BE2C (cell line): ENCODE measurements around the gene ANKRD33B.
A peak's percentile ranks its signal among the peaks of the same experiment; 100 is the strongest.

Experiments used
- DNase-seq: peaks from one replicate; pipeline ENCODE4 v3.0.0-alpha.2; 2020
- H3K27me3 ChIP-seq: fragments of 250-450 bp; sonication (Bioruptor Pico); 2 replicates; pipeline ENCODE4 v1.5.1; 2020; ENCODE audit warnings: mild to moderate bottlenecking
- H3K36me3 ChIP-seq: fragments of 250-450 bp; sonication (Bioruptor Pico); 2 replicates; pipeline ENCODE4 v1.5.1; 2020; ENCODE audit warnings: mild to moderate bottlenecking
- H3K4me1 ChIP-seq: fragments of 250-450 bp; sonication (Bioruptor Pico); 2 replicates; pipeline ENCODE4 v1.5.1; 2020
- H3K4me3 ChIP-seq: 2 replicates; pipeline ENCODE4 v1.5.1; 2011; ENCODE audit warnings: low read depth, low read length
- H3K9me3 ChIP-seq: fragments of 250-450 bp; sonication (Bioruptor Pico); 2 replicates; pipeline ENCODE4 v1.5.1; 2020
- CTCF ChIP-seq: IDR thresholded peaks from 2 replicates; pipeline ENCODE4 v1.5.1; 2012; ENCODE audit warnings: mild to moderate bottlenecking, low read depth, low read length

ANKRD33B gene

DNA sequence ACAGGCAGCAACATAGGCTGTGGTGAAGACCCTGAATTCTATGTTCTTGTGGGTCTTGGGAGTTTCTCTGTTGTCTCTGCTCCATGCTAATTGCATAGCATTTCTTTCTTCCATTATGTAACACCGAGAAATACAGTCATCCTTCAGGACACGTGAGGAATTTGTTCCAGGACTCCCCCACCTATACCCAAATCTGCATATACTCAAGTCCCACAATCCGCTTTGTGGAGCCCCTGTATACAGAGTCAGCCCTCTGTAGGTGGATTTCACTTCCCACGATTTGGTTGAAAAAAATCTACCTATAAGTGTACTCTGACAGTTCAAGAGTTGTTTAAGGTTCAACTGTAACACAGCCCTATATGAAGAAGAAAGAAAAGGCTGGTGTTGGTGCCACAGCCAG, 22.1 kb downstream of the ANKRD33B start:
- Histone ChIP-seq H3K36me3 (no peaks in the 10 kb centered on the region), H3K9me3 (no peaks in the 10 kb centered on the region), H3K4me3 (no peak overlapping the region), H3K27me3 (no peaks in the 10 kb centered on the region), H3K4me1 (peaks cover 5% of the 10 kb centered on the region)
- no peak for TF ChIP-seq CTCF
- no peak for DNase-seq

GRCh38 chr5:10586555-10586954, 22.7 kb downstream of the ANKRD33B start:
- no peak overlapping the region for H3K4me3 ChIP-seq
- no peak for DNase-seq
- TF ChIP-seq CTCF = no peak
- H3K9me3 ChIP-seq = no peaks in the 10 kb centered on the region
- no peaks in the 10 kb centered on the region for H3K36me3 ChIP-seq
- peaks cover 5% of the 10 kb centered on the region for H3K4me1 ChIP-seq
- H3K27me3 ChIP-seq = no peaks in the 10 kb centered on the region

DNA sequence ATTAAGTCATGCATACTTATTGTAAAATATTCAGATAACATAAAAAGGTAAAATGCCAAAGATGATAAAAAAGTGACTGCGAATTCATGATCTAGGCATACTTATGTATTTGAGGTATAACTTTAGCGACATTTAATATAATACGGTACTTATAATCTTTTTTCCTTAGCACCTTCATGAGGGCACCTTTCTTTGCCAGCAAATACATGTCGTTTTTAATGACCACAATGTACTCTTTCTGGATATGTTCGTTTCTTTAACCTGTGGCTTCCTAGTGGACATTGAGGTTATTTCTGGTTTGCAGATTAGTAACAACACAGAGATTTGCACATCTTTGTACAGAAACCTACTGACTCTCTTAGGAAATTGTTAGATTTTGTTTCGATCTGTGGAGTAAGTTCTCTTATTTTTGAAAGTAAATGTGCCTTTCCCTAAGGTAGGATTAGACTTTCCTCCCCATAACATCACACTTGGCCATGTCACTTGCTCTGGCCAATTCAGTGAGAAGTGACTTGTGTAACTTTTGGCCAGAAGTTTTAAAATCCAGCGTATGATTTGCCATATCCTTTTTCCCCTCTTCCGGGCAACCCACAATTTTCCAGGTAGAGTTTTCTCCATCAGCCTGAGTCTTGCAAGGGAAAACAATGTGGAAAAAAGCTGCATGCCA, 24.4 kb downstream of the ANKRD33B start:
- no peak for TF ChIP-seq CTCF
- no peak for DNase-seq

DNA sequence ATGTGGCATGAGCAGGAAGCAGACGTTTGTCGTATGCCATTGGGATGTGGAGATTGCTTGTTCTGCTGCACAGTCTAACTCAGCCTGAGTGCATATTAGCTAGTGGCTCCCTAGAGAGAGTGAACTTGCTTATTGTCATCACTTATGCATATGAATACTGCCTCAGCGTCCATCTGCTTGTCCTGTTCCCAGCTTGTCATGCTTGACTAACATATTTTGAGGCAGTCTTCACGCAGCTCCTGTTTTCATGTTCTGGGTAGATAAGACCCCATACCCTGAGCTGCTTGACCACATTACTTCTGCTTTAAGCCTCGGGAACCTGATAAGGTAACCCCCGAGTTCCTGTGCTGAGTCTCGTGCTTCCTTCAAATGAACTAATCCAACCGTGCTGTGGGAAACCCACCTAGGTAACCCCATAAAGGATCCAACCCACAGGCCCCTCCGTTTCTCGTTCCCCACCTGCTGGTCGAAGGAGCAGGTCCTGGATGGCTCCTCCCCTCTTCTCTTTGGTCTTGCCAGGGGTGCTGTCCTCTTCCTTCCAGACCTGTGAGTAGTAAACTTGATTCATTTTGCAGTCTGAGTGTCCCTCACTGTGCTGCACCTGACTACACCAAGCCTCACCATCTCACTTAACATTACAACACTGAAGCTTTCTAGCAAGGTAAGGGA, 25.0 kb downstream of the ANKRD33B start:
- Histone ChIP-seq H3K9me3 (no peaks in the 10 kb centered on the region), H3K4me1 (peaks cover 7% of the 10 kb centered on the region), H3K4me3 (no peak overlapping the region), H3K27me3 (no peaks in the 10 kb centered on the region), H3K36me3 (no peaks in the 10 kb centered on the region)
- no peak for TF ChIP-seq CTCF
- no peak for DNase-seq

More for the DNA sequence above, 24.4 kb downstream of the ANKRD33B start:
- Histone ChIP-seq H3K9me3 (no peaks in the 10 kb centered on the region), H3K36me3 (no peaks in the 10 kb centered on the region), H3K4me3 (no peak overlapping the region), H3K27me3 (no peaks in the 10 kb centered on the region), H3K4me1 (peaks cover 7% of the 10 kb centered on the region)

- peaks cover 7% of the 10 kb centered on the region for H3K4me1 ChIP-seq
- DNase-seq = peak; percentile 60
- no peak overlapping the region for H3K4me3 ChIP-seq
Measured at GRCh38 chr5:10590226-10590999, 26.5 kb downstream of the ANKRD33B start.

More at GRCh38 chr5:10590226-10590999, 26.5 kb downstream of the ANKRD33B start:
- no peak for TF ChIP-seq CTCF
- H3K36me3 ChIP-seq = no peaks in the 10 kb centered on the region
- H3K27me3 ChIP-seq = no peaks in the 10 kb centered on the region
- no peaks in the 10 kb centered on the region for H3K9me3 ChIP-seq
